GM19372 (cell line): ENCODE data around the gene SEPTIN7.

Experiments
- ATAC-seq: cut with Tn5 transposase; IDR thresholded peaks from one replicate; pipeline ENCODE4 v1.9.1; 2021; ENCODE audit warnings: mild to moderate bottlenecking, low read depth, moderate library complexity; ENCODE audit not compliant: unreplicated experiment

Gene SEPTIN7

DNA sequence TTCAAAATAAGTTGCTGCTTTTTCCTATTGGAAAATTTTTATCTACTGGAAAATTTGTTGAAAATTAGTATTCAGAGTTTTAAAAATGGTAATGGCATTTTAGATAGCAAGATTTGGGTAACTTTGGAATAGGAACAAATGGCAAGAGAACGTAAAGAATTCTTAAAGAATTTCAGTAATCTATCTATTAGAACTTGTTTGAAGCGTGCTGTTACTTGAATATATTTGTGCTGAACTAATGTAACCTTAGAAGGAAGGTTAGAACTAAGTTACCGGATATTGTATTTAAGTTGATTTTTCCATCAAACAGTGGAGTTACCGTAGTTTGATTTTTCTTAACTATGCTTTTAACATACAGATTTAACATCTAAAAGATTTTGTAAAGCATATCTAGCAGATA, 25.9 kb downstream of the SEPTIN7 start:
- no peak for ATAC-seq

DNA sequence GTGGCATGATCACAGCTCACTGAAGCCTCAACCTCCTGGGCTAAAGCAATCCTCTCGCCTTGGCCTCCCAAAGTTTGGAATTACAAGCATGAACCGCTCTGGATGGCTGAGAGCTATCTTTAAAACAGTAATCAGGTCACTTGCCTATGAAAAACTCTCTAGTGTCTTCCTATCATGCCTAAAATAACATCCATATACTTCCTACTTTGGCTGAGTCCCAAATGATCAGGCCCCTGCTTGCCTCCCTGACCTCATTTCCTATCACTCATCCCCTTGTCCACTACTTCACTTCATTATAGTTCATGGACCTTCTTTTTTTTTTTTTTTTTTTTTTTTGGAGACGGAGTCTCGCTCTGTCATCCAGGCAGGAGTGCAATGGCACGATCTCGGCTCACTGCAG, 28.0 kb downstream of the SEPTIN7 start:
- ATAC-seq, result no peak

DNA sequence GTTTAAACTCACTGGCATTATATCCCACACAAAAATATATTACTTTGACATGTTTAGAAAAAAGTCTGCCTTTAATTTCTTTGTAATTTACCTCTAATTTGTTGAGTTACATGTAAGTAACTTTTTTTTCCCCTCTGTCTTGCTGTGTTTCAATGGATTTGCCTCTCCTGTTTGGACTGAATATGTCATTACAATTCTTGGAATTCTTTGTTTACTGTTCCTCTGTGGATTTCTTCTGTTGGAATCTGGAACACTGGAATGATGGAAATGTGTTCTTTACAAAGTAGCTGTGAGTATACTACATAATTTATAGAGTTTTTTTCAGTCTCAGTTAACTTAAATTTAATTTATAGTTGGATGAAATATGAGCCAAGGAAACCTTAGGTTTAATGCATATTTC, 30.4 kb downstream of the SEPTIN7 start:
- ATAC-seq, result no peak

DNA sequence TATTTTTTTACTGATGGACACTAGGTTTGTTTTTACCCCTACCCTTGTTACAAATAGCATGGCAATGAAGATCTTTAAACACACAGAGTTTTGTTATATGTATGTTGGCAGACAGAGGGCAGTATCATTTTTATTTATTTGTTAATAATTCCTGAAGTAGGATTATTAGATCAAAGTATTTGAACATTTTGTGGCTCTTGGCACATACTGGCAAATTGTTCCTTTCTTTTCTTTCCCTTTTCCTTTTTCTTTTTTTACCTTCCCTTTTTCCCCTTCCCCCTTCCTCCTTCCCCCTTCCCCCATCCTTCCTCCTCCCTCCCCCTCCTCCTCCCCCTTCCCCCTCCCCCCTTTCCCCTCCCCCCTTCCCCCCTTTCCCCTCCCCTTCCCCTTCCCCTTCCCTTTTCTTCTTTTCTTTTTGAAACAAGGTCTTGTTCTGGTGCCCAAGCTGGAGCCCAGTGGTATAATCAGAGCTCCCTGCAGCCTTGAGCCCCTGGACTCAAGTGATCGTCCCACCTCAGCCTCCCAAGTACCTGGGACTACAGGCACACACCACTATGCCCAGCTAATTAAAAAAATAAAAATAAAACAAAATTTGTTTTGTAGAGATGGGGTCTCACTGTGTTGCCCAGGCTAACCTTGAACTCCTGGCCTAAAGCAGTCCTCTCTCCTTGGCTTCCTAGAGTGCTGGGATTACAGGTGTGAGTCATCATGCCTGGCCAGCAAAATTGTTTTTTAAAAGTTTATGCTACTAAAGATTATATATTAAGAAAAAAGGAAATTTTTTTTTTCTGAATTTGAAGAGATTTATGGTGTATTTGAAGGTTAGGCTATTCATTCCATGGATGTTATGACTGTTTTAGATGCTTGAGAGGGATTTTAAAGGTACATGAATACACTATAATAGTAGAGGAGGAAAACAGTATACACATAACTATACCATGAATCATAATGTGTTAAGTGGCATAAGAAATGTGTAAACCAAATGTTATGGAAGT, 39.3 kb downstream of the SEPTIN7 start:
- no peak for ATAC-seq

DNA sequence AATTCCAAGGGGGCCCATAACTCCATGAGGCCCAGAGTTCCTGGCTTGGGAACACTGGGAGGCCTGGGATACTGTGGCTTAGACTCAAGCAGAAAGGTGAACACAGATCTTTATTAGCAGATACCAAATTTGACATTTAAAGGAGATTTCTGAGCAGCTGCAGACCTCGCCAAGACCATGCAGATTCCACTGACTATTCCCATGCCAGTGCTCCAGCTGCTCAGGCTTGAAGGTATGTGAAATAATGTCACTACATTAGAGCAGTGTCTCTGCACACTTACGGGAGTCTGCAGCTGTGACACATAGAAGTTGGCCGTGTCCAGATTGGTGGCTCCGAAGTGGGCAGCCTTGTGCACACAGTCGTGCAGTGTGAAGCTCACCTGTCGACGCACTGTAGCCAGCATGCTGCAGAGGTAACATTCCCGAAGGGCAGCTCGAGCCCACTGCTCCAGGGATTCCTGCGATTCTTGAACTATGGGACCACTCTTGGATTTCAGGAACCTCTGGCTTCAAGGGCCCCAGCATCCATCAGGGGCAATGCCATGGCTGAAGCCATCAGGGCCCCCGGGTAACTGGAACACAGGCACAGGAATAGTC, 46.1 kb downstream of the SEPTIN7 start:
- no peak for ATAC-seq

DNA sequence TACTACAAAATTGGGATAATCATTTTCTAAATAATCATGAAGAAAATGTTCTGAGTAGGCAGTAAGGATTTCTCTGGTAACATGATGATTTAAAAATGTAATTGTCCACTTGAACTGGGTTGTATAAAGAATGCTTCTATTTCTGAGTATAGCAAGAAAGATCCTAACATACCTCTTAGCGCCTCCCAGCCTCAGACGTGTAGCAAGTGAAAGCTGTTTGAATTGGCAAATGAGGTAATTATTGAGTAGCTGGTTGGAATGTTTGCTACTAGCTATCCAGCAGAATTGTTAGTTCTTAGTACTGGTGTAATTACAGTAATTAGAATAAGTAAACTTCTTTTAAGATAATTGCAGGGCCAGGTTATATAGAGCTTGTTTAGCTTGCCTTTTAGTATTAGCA, 47.9 kb downstream of the SEPTIN7 start:
- ATAC-seq, result no peak

DNA sequence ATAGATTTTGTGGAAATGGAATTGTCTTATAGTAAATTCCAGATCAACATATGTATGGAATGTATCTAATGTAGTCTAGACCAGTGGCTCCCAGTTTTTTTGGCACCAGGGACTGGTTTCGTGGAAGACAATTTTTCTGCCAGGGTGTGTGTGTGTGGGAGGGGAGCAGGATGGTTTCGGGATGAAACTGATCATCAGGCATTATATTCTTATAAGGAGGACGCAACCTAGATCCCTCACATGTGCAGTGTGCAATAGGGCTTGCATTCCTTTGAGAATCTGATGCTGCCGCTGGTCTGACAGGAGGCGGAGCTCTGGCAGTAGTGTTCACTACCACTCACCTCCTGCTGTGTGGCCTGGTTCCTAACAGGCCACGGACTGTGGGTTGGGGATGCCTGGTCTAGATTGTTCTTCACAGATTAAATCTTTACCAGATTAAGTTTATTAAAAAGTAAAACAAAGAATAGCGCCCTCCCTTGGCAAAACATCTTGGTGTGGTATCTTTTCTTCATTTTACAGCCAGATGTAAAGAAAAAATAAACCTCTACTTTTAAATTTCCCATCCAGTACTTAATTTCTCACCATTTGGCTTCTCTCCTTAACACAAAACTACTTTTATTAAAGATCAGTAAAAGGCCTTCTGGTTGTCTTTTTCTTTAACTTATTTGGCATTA, 48.4 kb downstream of the SEPTIN7 start:
- no peak for ATAC-seq

DNA sequence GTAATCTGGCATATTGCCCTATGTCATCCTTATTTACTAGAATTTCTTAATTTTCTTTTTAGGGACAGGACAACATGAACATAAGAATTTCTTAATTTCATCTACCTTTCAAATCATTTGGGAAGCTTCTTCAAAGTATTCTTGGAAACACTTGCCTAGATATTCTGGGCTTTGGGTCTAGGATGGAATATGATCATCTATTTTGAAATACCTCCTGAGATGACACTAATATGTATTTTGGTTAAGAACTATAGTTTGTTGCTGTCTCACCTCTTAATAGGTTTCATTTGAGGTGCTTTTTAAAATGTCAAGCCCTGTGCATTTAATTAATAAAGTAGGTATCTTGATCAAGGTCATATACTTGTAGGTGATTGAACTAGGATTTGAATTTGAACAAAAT, 49.1 kb downstream of the SEPTIN7 start:
- no peak for ATAC-seq
